ENCODE results near the gene EPHA1.

The EPHA1 gene

GRCh38 chr7:143395187-143396149, 13.2 kb downstream of the EPHA1 start:
- ChIA-PET CTCF (interaction anchor here (0.5 to 1.0 kb wide), 4 partner anchors 10 to 489 kb away, joined by 3 to 4 read pairs (median 3); no protein-coding TSS in a partner anchor), POLR2A (interaction anchor here (0.6 to 1.1 kb wide), 4 partner anchors 8 to 14 kb away, joined by 3 to 11 read pairs (median 3); no protein-coding TSS in a partner anchor)
- Histone ChIP-seq H3K9me3 (ENCODE audit: control insufficient read depth, insufficient read depth, low read depth, low read length) (no peaks in the 10 kb centered on the region), H3K4me3 (ENCODE audit: low read depth, low read length) (no peak overlapping the region), H3K4me1 (ENCODE audit: control insufficient read depth, insufficient read depth, low read length) (no peaks in the 10 kb centered on the region), H3K36me3 (ENCODE audit: control insufficient read depth in 2 of 2, insufficient read depth in 1 of 2, low read length in 2 of 2) (peaks cover 0 to 21% of the 10 kb centered on the region in 2 experiments; a peak in 1 of 3 replicates), H3K27ac (ENCODE audit: extremely low read depth, low read depth, low read length) (no peak overlapping the region)
- TF ChIP-seq REST (tag by site-specific recombination; IDR thresholded peaks at IDR 0.05), result no peak
- no peak for TF ChIP-seq ZNF274 (IDR thresholded peaks at IDR 0.05; ENCODE audit: low read length)
- no peak for TF ChIP-seq ZNF274 (tag by site-specific recombination; IDR thresholded peaks at IDR 0.05; ENCODE audit: borderline replicate concordance)
- no peak for TF ChIP-seq ZNF169 (tag by site-specific recombination; IDR thresholded peaks at IDR 0.05)
- no peak for TF ChIP-seq ZFP3 (tag by site-specific recombination; IDR thresholded peaks at IDR 0.05; ENCODE audit: low read depth)
- TF ChIP-seq ZNF112 (tag by site-specific recombination; IDR thresholded peaks at IDR 0.05), result no peak
- no peak for TF ChIP-seq ZFHX2 (tag by site-specific recombination; conservative IDR thresholded peaks at IDR 0.05)
- TF ChIP-seq ZNF132 (tag by site-specific recombination; IDR thresholded peaks at IDR 0.05; ENCODE audit: borderline replicate concordance), result no peak
- no peak for TF ChIP-seq ZBTB26 (tag by site-specific recombination; optimal IDR thresholded peaks at IDR 0.05)
- TF ChIP-seq TSHZ1 (tag by site-specific recombination; IDR thresholded peaks at IDR 0.05; ENCODE audit: borderline replicate concordance), result no peak
- no peak for TF ChIP-seq YY2 (tag by site-specific recombination; IDR thresholded peaks at IDR 0.05)
- TF ChIP-seq ZNF292 (tag by site-specific recombination; IDR thresholded peaks at IDR 0.05; ENCODE audit: borderline replicate concordance, low read depth), result no peak
- TF ChIP-seq KLF10 (tag by site-specific recombination; IDR thresholded peaks at IDR 0.05), result no peak
- TF ChIP-seq ZSCAN18 (tag by site-specific recombination; IDR thresholded peaks at IDR 0.05), result no peak
- no peak for TF ChIP-seq ZNF707 (tag by site-specific recombination; IDR thresholded peaks at IDR 0.05)
- no peak for TF ChIP-seq SP2 (tag by site-specific recombination; IDR thresholded peaks at IDR 0.05)
- no peak for TF ChIP-seq MEIS1 (CRISPR knock-in tag; IDR thresholded peaks at IDR 0.05; ENCODE audit: borderline replicate concordance)

Data from HEK293 (cell line).